Measurements from ENCODE around the gene MAMSTR.

Gene MAMSTR

GRCh38 chr19:48722196-48722708, 2.7 kb upstream of the MAMSTR start:
- no peak overlapping the region for H3K4me2 ChIP-seq (ENCODE audit: low read length)
- H3K9me3 ChIP-seq (ENCODE audit: low read length) = peaks cover 8% of the 10 kb centered on the region
- no peaks in the 10 kb centered on the region for H3K79me2 ChIP-seq (ENCODE audit: insufficient read depth, low read length)
- H3K27me3 ChIP-seq (ENCODE audit: insufficient read depth, low read length) = no peaks in the 10 kb centered on the region
- no peak overlapping the region for H3K9ac ChIP-seq (ENCODE audit: low read length)
- no peaks in the 10 kb centered on the region for H3K9me2 ChIP-seq (ENCODE audit: low read depth, low read length)
- H3K4me3 ChIP-seq (ENCODE audit: low read depth, low read length, poor library complexity, severe bottlenecking) = no peak overlapping the region
- H3F3A ChIP-seq (ENCODE audit: insufficient read depth, low read length) = no peaks in the 10 kb centered on the region
- no peak overlapping the region for H2AFZ ChIP-seq (ENCODE audit: low read length)
- TF ChIP-seq EZH2 (IDR thresholded peaks at IDR 0.05; ENCODE audit: borderline replicate concordance, low read length) (no peak), CTCF (IDR thresholded peaks at IDR 0.05; ENCODE audit: low read length) (no peak)
- H4K20me1 ChIP-seq (ENCODE audit: insufficient read depth, low read length) = no peaks in the 10 kb centered on the region
- H3K4me1 ChIP-seq (ENCODE audit: insufficient read depth, low read length, severe bottlenecking) = peaks cover 26% of the 10 kb centered on the region
- peaks cover 9% of the 10 kb centered on the region; the same call in 1 of the 2 replicates for H3K36me3 ChIP-seq (ENCODE audit: insufficient read depth, low read length)
- no peak overlapping the region for H3K27ac ChIP-seq (ENCODE audit: low read depth, low read length, poor library complexity, severe bottlenecking)

GRCh38 chr19:48720613-48721296, 1.2 kb upstream of the MAMSTR start:
- Histone ChIP-seq H3K79me2 (ENCODE audit: insufficient read depth, low read length) (no peaks in the 10 kb centered on the region), H2AFZ (ENCODE audit: low read length) (no peak overlapping the region), H3K9ac (ENCODE audit: low read length) (peak overlapping the region; percentile 67), H3K4me2 (ENCODE audit: low read length) (peak overlapping the region; percentile 62), H3K4me1 (ENCODE audit: insufficient read depth, low read length, severe bottlenecking) (peaks cover 24% of the 10 kb centered on the region), H3F3A (ENCODE audit: insufficient read depth, low read length) (no peaks in the 10 kb centered on the region), H3K27me3 (ENCODE audit: insufficient read depth, low read length) (no peaks in the 10 kb centered on the region), H3K4me3 (ENCODE audit: low read depth, low read length, poor library complexity, severe bottlenecking) (peak overlapping the region; percentile 63), H4K20me1 (ENCODE audit: insufficient read depth, low read length) (no peaks in the 10 kb centered on the region), H3K27ac (ENCODE audit: low read depth, low read length, poor library complexity, severe bottlenecking) (peak overlapping the region; percentile 58), H3K9me2 (ENCODE audit: low read depth, low read length) (no peaks in the 10 kb centered on the region), H3K9me3 (ENCODE audit: low read length) (no peaks in the 10 kb centered on the region), H3K36me3 (ENCODE audit: insufficient read depth, low read length) (no peaks in the 10 kb centered on the region)
- TF ChIP-seq EZH2 (IDR thresholded peaks at IDR 0.05; ENCODE audit: borderline replicate concordance, low read length) = no peak
- TF ChIP-seq CTCF (IDR thresholded peaks at IDR 0.05; ENCODE audit: low read length) = no peak

GRCh38 chr19:48720251-48720612, 707 bp upstream of the MAMSTR start:
- Histone ChIP-seq H3K36me3 (ENCODE audit: insufficient read depth, low read length) (no peaks in the 10 kb centered on the region), H3K4me2 (ENCODE audit: low read length) (peak overlapping the region; percentile 62), H2AFZ (ENCODE audit: low read length) (no peak overlapping the region), H3K9ac (ENCODE audit: low read length) (peak overlapping the region; percentile 67; the same call in 1 of the 2 replicates), H3K4me3 (ENCODE audit: low read depth, low read length, poor library complexity, severe bottlenecking) (peak overlapping the region; percentile 63), H3K27me3 (ENCODE audit: insufficient read depth, low read length) (no peaks in the 10 kb centered on the region), H4K20me1 (ENCODE audit: insufficient read depth, low read length) (no peaks in the 10 kb centered on the region), H3K9me2 (ENCODE audit: low read depth, low read length) (no peaks in the 10 kb centered on the region), H3F3A (ENCODE audit: insufficient read depth, low read length) (no peaks in the 10 kb centered on the region), H3K27ac (ENCODE audit: low read depth, low read length, poor library complexity, severe bottlenecking) (no peak overlapping the region), H3K4me1 (ENCODE audit: insufficient read depth, low read length, severe bottlenecking) (peaks cover 25% of the 10 kb centered on the region), H3K79me2 (ENCODE audit: insufficient read depth, low read length) (no peaks in the 10 kb centered on the region), H3K9me3 (ENCODE audit: low read length) (no peaks in the 10 kb centered on the region)
- TF ChIP-seq EZH2 (IDR thresholded peaks at IDR 0.05; ENCODE audit: borderline replicate concordance, low read length) = no peak
- TF ChIP-seq CTCF (IDR thresholded peaks at IDR 0.05; ENCODE audit: low read length) = no peak
